GM21447 (cell line): ENCODE results near the gene GALNT10.

Source experiments
- ATAC-seq: cut with Tn5 transposase; IDR thresholded peaks from one replicate; pipeline ENCODE4 v1.9.1; 2021; ENCODE audit not compliant: unreplicated experiment

Gene GALNT10

DNA sequence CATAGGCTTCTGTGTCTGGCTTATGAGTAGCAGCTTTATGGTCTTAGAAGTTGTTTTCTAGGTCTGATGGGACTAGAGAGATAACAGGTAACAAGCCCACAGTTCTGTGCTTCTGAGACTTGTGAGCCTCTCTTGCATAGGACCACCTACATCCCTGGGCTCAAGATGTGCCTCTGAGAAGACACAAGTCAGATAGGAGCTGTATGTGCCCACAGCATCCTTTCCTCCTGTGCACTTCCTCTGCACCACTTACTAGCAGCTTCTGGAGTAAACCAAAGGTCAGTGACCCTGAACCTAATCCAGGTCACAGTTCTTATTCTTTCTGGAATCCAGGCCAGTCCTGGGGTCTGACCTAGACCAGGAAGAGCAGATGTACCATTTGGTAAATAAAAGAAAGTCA is 40.0 kb downstream of the GALNT10 start:
- ATAC-seq, result no peak

DNA sequence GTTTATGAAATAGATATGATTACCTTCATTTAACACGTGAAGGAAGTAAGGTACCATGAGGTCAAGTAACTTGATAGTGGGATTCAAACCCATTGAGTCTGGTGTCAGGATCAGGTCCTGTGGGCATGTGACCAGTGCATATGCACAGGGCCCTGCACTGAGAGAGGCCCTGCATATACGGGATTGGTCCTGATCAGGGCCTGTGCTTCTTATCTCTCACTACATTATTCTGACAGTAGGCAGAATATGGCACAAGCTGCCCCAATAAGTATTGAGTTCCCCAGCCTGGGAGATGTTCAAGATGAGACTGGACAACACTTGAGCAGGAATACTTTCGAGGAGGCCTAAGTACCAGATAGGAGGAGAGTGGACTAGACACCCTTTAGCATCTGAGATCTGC is 44.0 kb downstream of the GALNT10 start:
- ATAC-seq, result no peak

DNA sequence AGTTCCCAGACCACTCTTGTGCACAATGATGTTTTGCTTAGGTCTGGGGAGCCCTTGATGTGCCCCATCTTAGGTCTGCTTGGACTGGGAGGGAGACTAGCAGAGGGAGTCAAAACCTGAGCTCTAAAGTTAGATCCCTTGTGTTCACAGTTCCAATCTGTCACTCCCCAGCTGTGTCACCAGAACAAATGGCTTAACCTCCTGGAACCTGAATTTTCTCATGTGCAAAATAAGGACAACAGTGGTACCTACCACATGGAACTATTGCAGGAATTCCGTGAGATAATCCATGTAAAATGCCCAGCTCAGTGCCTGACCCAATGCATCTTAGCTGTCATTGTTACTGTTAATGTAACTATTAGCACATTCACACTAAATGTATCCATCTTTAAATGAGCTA is 45.5 kb downstream of the GALNT10 start:
- no peak for ATAC-seq

DNA sequence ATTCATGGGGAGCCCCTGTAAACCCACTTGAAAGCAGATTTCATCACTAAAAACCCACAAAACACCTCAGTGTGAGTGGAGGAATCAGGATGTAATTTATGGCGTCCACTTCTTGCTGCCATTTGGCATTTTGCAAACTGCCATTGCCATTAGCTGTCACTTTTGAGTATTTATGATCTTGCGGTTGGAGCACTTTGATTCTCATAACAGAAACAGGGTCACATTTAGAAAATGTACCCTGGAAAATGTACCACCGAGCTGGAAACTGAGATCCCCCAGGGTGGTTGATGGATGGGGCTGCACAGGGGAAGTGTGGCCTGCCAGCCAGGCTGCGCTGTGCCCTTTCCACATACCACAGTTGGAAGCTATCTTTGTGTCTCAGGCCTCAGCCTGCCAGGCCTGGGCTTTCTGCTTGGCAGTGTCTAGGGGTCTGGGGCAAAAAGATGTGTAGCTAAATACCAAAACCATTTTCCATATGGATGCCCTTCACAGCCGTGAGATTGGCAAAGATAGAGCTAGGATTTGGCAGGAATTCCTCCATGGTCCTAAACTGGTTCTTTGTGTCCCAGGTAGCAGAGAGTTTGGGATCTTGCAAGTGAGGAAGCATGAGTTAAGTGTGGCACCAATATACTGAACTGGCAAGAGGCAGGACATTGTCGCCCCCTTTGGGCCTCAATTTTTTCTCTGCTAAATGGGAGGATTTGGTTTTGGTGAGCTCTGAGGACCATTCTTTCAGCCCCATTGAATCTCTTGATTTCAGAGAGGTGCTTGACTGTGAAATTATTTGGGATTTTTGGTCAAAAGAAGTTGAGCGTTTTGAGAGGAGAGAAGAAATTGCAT is 46.2 kb downstream of the GALNT10 start:
- no peak for ATAC-seq

DNA sequence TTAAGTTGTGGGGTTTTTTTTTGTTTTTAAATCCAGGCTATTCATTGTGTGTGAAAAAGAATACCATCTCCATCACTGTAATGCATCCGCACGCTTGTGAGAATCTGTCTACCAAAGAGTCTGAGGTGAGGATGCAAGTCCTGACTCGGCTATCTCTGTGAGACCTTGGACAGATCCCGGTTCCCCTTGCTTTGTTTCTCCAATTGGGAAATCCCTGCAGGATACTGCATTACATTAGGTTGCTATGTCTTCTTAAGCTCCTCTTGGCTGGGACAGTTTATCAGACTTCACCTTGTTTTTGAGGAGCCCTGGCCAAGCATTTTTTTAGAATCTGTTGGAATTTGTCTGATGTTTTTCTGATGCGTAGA is 46.8 kb downstream of the GALNT10 start:
- ATAC-seq, result no peak

DNA sequence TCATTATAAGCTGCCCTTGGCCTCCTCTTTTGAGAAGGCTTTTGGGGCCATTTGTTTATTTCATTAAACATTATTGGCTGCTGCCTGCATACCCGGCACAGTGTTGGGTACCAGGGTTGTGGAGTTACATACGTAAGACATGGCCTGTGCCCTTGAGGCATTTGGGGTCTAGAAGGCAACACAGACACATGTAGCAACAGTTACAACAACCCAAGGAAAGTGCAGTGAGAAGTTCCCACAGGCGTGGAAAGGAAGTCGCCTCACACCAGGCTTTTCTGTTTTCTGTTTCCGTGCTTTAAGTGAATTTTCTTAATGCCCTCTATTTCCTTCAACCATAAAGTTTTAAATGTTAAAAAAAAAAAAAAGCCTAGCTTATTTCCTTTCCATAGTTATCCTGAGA is 47.4 kb downstream of the GALNT10 start:
- ATAC-seq, result no peak

DNA sequence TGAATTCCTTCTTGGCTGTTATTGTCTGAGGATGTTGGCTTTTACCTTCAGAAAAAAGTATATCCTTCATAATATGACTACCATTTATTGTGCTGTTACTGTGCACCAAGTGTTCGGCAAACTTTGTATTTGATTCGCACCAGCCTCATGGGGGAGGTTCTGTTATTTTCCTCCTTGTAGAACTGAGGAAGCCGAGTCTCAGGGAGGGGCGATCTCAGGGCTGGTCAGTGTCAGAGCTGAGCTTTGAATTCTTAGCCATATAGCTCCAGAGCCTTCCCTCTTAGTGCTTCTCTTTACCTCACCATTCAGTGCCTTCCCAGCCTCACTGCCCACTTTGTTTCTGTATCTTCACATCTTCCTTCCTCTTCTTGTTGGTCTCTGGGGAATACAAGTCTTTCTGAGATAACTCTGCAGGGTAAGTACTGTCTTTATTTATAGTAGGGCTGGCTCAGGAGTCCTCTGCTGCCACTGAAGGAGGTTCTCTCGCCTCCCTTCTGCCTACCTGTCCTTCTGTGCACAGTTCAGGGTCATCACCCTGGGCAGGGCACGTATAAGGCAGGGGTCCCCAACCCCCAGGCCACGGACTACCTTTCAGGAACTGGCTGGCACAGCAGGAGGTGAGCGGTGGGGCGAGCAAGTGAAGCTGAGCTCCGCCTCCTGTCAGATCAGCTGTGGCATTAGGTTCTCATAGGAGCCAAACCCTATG is 48.4 kb downstream of the GALNT10 start:
- ATAC-seq, result peak; percentile 63

DNA sequence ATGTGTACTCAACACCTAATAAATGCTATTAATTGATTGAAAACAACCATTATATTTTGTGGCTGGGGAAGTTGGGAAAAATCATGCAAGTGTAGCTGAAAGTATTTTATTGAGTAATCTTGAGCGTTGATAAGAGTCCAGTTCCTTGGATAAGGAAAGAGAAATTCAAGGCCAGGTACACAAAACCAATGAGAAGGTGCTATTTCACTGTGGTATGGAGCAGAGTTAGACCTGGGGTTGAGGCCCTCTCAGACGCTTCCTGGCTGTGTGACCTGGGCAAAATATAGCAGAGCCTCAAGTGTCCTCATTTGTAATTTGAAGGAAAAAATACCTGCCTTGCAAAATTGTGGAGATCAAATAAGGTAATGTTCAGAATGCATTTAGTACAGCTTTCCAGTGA is 50.1 kb downstream of the GALNT10 start:
- no peak for ATAC-seq

DNA sequence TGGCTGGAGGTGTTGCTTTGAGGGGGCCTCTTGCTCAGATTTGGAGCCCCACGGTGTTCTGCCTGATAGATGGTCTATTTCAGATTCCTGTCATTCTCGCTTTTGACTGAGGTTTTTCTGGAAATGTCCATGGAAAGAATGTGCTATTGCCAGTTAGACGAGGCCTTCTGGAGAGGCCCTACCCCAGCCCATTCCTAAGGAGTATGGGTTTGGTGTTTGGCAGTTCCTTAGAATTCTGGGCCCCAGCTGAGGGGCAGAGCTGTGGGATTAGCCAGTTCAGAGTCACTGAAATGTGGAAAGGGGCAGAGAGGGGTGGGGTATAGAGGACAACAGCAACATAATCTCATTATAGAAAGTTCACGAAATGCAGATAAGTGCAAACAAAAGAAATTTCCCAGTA is 50.5 kb downstream of the GALNT10 start:
- ATAC-seq, result no peak

DNA sequence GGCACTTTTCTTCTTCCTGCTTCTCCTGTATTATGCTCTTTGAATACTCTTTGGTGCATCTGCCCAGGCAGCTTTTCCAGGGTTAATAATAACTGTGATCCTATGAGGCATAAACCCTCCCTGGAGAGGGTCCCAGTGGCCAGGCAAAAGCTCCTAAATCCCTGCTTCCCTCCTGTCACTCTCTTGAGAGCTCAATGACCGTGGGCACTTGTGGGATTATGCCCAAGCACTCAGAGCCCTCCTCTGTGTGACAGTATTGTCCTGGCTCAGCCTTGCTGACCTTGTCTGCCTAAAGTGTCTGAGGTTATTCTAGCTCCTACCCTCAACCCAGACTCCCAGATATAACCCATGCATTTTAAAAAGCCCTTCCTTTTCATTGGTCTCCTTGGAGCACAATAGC is 51.9 kb downstream of the GALNT10 start:
- no peak for ATAC-seq

DNA sequence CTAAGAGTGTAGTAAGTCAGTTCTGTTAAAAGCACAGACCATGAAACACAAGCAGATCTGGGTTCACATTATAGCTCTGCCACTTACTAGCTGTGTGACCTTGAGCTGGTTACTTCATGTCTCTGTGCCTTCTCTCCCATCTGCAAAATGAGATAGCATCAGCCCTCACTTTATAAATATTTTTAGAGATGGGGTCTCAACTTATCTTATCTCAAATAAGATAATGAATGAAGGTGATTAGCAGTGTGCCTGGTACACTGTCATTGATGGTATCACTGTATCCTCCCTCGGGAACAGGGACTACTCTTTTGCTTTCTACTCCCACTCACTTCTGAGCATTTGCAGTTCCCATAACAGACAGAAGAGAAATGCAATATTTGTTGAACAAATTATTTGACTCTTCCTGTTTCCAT is 52.4 kb downstream of the GALNT10 start:
- peak; percentile 61 for ATAC-seq

DNA sequence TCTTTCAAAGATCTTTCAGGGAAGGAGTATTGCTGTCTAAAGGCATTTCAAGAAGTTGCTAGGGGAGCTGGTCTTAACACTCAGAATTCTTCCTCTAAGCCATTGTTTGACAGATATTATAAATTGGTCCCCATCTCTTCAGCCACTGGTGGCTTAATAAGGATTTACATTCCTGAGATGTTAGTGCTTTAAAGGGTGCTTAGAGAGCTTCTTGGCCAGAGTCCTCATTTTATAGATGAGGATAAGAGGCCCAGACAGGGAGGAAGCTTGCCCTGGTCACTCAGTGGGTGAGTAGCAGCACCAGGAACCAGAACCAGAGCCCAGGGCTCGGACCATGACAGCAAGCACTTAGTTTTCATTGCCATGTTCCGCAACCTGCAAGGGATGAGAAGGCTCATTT is 53.2 kb downstream of the GALNT10 start:
- ATAC-seq, result no peak

DNA sequence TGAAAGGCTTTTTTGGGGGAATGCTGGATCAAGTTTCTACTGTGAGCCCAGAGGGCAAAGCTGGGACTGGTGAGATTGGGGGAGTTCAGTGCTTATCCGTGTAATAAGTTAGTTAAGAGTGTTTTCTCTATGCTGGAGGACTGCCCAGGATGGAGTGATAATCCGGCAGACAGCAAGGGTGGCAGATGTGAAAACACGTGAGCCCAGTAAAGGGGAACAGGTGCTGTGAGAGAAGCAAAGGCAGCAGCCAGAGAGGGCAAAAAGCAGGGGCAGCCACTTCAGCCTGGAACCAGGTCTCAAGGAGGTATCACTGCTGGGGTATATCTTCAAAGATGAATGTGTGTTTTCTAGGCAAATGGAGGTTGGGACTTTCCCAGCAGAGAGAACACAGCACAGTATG is 53.9 kb downstream of the GALNT10 start:
- ATAC-seq, result no peak

DNA sequence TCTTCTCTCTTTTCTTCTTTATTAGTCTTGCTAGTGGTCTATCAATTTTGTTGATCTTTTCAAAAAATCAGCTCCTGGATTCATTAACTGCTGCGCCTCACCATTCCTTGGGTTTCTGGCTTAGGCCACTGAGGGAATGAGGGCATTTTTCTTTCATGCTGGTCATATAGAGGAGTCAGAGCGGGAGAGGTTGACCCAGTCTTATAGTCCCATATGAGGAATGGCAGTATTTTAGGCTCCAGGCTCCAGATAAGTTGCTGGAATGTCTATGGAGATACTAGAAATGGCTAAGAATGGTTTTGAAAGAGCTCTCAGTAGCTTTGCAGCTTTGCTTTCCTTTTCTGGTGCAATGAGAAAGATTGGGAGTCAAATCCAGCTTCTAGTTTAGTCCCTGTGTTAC is 58.2 kb downstream of the GALNT10 start:
- no peak for ATAC-seq

DNA sequence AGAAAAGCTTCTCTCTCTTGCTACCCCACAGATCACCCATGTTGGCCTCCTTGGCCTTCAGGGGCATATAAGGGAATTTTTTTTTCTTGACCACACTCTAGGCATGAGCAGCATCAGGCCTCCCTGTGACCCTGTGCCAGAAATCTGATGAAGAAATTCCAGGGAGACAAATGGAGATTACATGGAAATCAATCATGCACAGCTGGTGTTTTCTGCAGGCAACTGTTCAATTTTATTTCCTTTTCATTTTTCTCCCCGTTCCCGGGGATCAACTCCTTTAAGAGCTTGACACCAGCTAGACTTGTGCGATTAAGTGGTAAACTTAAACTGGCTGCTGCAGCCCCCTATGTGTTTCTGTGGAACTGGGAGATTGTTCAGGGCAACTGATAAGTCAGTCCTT is 59.3 kb downstream of the GALNT10 start:
- no peak for ATAC-seq

DNA sequence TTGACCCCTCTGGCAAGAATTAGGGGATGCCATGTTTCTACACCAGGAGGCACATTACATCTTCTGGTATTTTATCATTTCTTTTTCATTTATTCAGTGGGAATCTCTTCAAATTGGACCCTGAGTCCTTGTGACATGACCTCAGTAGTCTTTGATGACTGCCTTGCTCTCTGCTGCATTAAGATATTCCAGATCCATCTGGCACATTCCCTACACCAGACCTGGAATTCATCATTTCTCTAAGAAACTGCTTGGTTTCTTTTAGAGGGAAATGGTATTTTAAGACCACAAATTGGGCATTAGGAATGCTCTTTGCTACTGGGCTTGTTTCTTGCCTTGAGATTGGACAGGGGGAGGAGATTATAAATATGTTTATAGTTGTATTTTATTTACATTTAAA is 61.0 kb downstream of the GALNT10 start:
- no peak for ATAC-seq

DNA sequence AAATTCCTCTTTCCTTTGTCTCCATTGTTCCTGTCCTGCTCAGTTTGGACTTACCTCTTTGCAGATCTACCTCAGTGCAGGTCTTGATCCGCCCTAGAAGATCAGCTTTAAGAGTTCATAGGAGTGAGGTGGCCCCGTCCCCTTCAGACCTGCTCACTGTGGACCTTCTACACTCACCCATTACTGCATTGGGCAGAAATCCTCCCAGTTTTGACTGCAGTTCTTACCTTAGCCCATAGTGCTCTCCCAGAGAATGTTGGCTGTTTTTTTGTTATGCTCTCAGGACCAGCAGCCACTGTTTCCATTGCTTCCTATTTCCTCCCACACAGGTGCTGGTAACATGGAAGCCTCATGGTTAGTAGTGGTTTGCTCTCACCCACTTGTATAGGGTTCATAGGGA is 63.3 kb downstream of the GALNT10 start:
- no peak for ATAC-seq

DNA sequence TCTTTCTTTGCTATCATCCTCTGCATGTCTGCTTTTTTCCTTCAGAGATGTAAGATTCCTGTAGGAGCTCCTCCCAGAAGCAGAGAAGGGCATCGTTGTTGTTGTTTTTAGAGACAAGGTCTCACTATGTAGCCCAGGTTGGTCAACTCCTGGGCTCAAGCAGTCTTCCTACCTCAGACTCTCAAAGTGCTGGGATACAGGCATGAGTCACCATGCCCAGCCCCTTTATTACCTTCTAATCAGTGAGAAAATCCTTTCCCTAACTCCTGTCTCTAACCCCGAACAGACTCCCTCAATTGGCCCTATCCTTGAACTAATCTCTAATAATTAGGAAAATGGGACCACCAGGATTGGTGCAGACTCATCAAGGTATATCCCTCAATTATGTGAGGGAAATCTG is 64.4 kb downstream of the GALNT10 start:
- ATAC-seq, result no peak

DNA sequence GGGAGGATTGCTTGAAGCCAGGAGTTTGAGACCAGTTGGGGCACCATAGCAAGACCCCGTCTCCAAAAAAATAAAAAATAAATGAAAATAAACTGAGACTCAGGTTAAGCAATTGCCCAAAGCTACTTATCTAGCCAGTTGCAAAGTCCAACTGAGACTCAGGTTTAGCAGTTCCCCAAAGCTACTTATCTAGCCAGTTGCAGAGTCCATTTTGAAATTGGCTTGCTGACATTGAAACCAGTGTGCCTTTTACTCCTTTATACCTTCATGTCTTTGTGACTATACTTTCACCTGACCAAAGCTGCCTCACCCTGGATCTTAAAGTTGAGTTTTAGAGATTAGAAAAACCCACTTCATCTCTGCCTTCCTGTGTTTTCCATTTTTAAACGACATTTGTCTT is 66.5 kb downstream of the GALNT10 start:
- ATAC-seq, result no peak

DNA sequence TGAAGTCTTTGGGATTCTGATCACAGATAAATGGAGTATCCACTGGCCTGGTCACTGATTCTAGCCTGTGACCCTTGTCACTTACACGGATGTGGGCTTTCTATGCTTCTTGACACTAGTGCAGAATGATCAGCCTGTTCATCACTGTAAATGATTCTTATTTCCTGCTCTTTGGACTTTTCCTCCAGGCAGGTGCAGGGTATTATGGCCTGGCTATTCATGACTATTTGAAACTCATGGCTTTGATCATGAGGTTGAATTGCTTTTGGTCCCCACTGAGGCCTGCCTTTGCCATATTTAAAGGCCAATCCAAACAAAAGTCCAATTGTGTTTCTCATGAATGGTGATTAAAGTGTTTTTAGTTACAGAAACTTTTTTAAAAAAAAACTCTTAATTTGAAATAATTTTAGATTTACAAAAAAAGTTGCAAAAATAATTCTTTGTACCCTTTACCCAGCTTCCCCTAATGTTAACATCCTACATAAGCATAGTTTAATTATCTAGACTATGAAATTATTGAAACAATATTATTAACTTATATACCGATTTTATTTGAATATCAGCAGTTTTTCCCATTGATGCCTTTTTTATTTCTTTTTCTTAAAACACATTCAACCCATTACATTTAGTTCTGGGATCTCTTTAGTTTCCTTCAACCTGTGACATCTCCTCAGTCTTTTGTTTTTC is 68.1 kb downstream of the GALNT10 start:
- no peak for ATAC-seq

DNA sequence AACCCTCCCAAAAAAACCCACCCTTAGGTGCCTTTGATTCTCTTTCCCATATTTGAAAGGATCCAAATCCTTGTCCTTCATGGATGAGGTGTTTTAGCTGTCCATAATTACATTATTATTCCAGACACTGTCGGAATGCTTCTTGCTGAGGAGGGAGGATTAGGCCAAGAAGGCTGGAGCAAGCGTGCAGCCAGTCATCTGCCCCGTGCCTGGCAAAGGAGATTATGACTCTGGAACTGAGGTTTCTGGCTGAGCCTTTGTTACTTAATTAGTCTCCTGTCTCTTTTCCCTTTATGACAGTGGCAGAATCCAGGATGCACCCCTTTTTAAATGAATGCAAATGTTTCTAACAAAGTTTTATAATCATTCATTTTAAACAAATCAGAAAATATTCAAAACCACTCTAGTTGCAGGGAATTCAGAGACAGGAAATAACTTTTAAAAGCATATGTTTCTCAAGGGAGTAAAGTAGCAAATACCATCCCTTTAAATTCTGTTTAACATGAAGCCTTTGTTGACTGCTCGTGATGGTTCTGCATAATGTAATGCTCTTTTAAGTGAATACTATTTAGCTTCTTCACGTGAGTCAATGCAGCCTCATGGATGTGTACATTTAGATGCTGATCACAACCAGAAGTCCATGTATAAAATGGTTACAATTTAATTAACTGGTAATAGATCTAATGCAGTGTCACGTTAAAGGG is 69.8 kb downstream of the GALNT10 start:
- ATAC-seq, result no peak

DNA sequence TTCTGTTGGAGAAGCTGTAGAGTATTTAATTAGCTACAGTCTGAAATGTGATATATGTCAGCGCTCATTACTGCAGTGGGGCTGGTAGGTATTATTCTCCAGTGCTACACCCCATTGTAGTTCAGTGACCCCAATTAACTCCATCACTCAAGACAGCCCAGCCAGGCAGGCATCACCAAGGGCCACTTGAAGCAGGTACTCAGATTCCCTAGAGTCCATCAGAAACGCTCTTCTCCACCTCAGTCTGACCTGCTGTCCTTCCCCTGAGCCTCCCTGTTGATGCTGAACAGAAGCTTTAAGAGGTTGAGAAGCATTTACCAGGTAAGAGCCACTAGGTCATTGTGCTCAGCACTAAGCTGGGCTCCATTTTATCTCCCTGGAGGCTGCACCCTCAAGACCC is 71.8 kb downstream of the GALNT10 start:
- ATAC-seq, result no peak
